ENCODE results near the gene CYP19A1.

CYP19A1 gene

DNA sequence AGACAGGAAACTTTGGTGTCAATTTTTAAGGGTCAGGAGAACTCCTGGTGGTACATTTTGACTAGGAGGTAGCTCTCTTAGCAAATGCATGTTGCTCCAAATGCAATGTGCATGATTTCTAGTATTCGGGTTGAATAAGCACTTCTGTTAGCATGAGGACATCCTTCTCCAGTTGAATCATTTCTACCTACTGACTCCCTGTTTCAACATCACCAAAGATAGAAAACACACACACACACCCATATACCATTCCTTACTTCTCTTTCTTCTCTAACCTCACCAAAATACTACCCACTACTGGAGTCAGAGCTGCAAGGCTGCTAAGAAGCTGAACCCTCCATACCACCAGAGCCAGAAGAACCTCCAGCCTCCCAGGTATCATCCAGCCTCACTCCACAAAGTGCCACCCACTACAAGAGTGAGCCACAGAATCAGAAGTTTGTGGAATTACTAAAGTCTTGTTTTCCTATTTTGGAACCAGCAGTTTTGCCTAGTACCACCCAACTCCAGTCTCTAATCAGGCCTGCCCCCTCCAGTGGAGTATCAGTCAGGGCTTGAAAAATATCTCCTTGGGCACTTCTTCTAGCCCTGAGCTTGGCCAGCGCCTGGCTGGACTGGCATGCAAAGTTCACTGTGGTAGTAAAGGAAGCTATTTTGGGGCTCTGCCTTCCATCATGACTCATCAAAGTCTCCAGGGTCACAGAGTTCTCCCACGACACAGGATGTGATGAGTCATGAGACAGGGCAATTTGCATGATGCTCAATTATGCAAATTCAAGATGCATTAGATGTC lies 110.3 kb downstream of the CYP19A1 start:
- in situ Hi-C loops (cut with MboI; ENCODE audit: low sequenced_read_pairs), result no loop called here

- in situ Hi-C loops (cut with MboI; ENCODE audit: low sequenced_read_pairs), result no loop called here
These were observed 111.7 kb downstream of the CYP19A1 start for GRCh38 chr15:51226576-51227210.

DNA sequence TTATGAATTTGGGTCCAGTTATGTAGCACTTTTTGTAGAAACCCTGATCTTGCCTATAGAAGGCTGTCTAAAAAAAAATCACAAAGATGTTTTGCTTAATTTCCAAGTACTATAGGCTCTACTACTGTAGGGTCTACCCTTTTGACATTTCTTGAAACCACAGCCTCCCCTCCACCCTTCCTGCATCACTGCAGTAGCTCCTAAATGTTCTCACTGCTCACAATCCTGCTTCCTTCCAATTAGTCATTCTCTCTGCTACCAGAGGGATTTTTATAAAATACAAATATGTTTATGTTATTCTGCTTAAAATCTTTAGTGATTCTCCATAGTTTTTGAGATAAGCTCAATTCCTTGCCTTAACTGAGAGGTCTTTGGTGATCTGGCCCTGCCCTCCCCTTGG lies 114.0 kb downstream of the CYP19A1 start:
- in situ Hi-C loops (cut with MboI; ENCODE audit: low sequenced_read_pairs), result no loop called here

GRCh38 chr15:51223771-51224229 lies 114.6 kb downstream of the CYP19A1 start:
- in situ Hi-C loops (cut with MboI; ENCODE audit: low sequenced_read_pairs), result no loop called here

- in situ Hi-C loops (cut with MboI; ENCODE audit: low sequenced_read_pairs), result no loop called here
These were observed 120.0 kb downstream of the CYP19A1 start for GRCh38 chr15:51218299-51218938.

DNA sequence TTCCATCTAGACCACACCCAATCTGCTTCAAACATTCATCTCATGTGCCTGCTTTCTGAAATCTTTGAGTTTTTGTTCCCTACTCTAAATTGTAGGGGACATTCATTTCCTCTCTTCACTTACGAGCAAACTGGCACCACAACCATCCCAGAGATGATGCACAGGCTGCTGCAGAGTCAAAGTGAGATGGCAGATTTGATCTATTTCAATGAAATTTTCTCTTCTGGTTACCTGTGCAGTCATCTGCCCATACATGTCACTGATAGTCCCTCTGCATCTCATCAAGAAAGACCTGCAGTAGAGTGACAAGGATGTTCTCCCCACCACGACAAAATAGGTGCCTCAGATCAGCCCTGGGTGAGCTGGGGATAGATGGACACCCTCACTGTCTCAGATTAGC lies 125.5 kb downstream of the CYP19A1 start:
- in situ Hi-C loops (cut with MboI; ENCODE audit: low sequenced_read_pairs), result no loop called here

GRCh38 chr15:51212239-51212638 lies 126.2 kb downstream of the CYP19A1 start:
- in situ Hi-C loops (cut with MboI; ENCODE audit: low sequenced_read_pairs), result no loop called here

- in situ Hi-C loops (cut with MboI; ENCODE audit: low sequenced_read_pairs), result no loop called here
These were observed 133.1 kb downstream of the CYP19A1 start for GRCh38 chr15:51205050-51205975.

- in situ Hi-C loops (cut with MboI; ENCODE audit: low sequenced_read_pairs), result no loop called here
These were observed 134.6 kb downstream of the CYP19A1 start for GRCh38 chr15:51203797-51204196.

GRCh38 chr15:51202783-51203182 lies 135.6 kb downstream of the CYP19A1 start:
- in situ Hi-C loops (cut with MboI; ENCODE audit: low sequenced_read_pairs), result no loop called here

DNA sequence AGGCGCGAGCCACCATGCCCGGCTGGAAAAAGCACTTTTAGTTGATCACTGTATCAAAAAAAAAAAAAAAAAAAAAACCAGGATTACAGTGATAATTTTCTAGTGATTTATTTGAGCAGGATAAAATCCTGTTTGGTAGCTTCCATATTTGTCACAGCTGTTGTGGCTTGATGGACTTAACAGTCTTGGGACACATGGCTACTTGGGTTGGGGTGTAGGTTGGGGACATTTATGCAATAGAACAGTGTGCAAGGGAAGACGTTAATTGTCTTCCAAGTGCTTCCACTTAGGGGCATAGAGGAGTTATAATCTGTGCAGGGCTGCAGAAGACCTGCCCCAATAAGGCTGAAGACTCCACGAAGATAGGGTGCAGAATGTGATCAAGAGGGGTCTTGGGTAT lies 136.8 kb downstream of the CYP19A1 start:
- in situ Hi-C loops (cut with MboI; ENCODE audit: low sequenced_read_pairs), result no loop called here

GRCh38 chr15:51200792-51201191 lies 137.6 kb downstream of the CYP19A1 start:
- in situ Hi-C loops (cut with MboI; ENCODE audit: low sequenced_read_pairs), result no loop called here

DNA sequence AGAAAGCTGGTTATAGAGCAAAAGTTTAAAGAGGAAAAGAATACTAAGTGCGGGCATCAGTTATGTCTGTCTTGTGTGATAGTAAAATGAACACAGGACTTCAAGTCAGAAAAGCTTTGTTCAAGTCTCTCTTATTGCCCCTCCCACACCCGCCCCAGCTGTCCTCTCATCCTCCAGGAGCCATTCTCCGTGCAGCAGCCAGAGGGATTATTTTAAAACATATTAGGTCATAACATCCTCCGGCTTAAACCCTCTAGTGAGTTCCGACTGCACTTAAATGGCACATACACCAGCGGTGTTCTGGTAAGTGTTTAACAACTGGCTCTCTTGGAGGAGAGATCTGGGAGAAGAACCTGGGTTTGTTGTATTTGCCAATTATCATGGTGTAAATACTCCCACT lies 138.9 kb downstream of the CYP19A1 start:
- in situ Hi-C loops (cut with MboI; ENCODE audit: low sequenced_read_pairs), result no loop called here

DNA sequence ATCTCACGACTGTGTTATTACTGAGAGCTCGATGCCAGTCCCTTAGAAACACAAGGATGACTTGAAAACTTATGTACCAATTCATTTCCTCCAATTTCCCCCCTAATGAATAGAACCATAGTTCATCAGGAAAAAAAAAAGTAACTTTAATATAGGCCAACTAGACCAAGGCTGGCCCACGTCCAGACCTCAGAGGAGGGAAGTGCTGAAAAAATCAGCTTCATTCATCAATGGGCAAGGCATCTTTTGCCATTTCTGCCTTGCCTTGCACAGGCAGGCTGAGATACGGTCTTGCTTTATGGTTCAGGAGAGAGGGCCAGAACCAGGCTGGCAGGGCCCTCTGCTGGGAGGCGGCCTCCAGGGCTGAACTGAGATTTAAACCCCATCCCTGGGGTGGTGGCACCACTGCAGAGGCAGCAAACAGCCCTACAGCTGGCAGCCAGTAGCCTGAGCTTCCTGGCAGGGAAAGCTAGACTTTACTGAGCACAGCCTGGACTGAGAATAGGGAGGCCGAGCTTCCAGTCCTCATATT lies 139.6 kb downstream of the CYP19A1 start:
- in situ Hi-C loops (cut with MboI; ENCODE audit: low sequenced_read_pairs), result no loop called here

DNA sequence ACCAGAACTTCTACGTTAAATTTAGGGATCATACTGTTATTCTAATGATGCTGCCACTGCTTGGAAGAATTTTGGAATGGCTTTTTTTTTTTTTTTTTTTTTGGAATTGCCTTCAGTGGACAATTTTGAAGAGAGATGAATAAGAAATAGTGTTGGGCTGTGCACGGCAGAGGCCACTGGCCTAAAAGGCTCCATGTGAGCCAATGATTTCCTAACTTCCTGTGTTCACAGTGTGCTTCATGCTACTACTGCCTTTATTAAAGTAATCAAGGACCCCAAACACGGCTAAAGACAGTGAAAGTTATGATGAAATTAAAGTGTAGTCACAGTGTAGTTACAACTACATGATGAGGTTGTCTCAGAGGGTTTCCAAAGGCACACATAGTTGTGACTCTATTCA lies 142.9 kb downstream of the CYP19A1 start:
- in situ Hi-C loops (cut with MboI; ENCODE audit: low sequenced_read_pairs), result no loop called here

DNA sequence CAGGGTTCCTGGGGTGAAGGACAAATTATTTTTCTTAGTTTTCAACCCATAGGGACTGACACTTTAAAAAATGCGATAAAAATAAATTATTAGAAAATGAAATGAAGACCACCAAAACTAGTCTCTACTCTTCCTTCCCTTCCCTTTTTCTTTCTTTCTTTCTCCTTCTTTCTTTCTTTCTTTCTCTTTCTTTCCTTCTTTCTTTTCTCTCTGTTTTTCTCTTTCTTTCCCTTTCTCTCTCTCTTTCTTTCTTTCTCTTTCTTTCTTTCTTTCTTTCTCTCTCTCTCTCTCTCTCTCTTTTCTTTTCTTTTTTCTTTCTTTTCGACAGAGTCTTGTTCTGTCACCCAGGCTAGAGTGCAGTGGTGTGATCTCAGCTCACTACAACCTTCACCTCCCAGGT lies 144.4 kb downstream of the CYP19A1 start:
- in situ Hi-C loops (cut with MboI; ENCODE audit: low sequenced_read_pairs), result no loop called here

DNA sequence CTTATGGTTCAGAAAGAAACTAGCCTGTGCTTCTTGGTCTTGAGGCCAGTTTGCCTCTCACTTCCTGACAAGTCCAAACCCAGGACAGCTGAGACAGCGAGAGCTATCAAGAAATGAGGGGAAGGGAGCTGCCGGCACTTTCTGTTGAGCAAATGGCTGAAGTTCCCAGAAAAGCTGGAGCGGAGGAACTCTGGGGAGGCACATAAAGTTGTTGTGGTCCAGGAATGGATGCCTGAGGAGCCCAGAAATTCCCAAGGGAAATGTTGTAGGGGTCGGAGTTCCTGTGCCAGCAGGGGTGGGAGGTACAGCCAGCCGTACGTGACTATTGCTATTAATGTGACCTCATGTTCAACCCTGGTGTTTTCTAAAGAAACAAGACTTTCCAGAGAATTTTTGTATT lies 144.9 kb downstream of the CYP19A1 start:
- in situ Hi-C loops (cut with MboI; ENCODE audit: low sequenced_read_pairs), result no loop called here

GRCh38 chr15:51192521-51193280 lies 145.7 kb downstream of the CYP19A1 start:
- in situ Hi-C loops (cut with MboI; ENCODE audit: low sequenced_read_pairs), result no loop called here

DNA sequence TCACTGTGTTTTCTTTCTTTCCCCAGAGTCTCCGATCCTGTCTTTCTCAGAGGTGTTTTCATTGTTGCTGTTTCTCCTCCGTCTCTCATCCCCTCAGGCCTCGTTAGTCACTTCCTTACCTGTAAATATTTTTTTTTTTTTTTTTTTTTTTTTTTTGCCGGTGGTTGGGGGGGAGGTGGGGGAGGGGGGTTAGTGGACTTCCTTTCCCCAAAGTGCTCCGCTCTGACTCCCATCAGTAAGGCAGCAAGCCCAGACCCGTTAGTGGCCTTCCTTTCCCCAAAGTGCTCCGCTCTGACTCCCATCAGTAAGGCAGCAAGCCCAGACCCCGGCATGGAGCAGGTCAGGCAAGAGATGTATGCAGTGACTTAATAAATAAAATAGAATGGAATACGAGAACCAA lies 146.6 kb downstream of the CYP19A1 start:
- in situ Hi-C loops (cut with MboI; ENCODE audit: low sequenced_read_pairs), result no loop called here

DNA sequence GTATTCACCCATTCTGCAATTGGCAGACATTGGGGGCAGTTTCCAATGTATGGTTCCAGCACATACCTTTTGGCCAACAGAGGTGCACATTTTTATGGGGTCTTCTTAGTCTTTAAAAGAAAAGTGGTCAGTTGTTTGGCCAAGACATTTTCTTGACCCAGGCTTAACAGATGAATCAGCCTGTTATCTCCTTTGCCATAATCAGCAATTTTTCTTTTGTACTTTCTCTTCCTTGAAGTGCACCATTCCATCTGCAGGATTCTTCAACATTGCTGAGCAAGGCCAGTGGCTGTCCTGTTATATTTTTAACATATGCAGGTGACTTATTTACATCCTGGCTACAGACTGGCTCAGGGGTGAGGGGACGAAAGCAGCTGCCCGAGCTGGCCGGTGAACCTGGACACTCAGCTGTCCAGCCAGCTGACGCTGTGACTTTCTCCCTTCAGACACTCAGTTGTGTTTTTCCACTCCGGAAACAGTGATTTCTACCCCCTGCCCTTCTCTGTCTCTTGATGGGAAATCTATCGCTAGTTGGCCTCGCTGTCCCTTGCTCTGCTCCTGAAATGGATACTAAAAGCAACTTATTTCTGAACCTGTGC lies 147.2 kb downstream of the CYP19A1 start:
- in situ Hi-C loops (cut with MboI; ENCODE audit: low sequenced_read_pairs), result no loop called here

All from HL-60/S4 (cell line).